Panc1 (cell line): ENCODE data around the gene FANCF. TPM values are rescaled to one million over a fixed set of nuclear protein-coding genes. Genes with fewer than 3 reads are reported as not detected.

Source experiments
- ATAC-seq: fragments of 200-7000 bp; cut with Tn5 transposase; 2 replicates; pipeline ENCODE4 v1.9.1; 2020; ENCODE audit warnings: mild to moderate bottlenecking, moderate library complexity
- BruUV-seq: library from RNA; stranded (reverse); fragments of 400-500 nt; replicated peaks from 2 replicates; lab custom pipeline; 2021; lab: Mats Ljungman, UMichigan
- CTCF ChIA-PET: fragments of 300-600 bp; sonication (Branson Sonifier 250); formaldehyde crosslinking; loops from one replicate; lab custom pipeline; 2022; ENCODE audit warnings: antibody characterized with exemption; lab: Charles Lee
- POLR2A ChIA-PET: fragments of 300-600 bp; sonication (Branson Sonifier 250); formaldehyde crosslinking; loops from one replicate; lab custom pipeline; 2022; ENCODE audit warnings: antibody characterized with exemption; lab: Charles Lee
- DNase-seq: peaks from one replicate; pipeline ENCODE4 v3.0.0-alpha.2; 2010; ENCODE audit warnings: low read depth, low spot score
- H3K27ac ChIP-seq: 2 replicates; pipeline ENCODE4 v1.5.1; 2011; ENCODE audit warnings: mild to moderate bottlenecking, low read length, inconsistent platforms
- H3K27me3 ChIP-seq: fragments of 200-500 bp; sonication (Bioruptor generic); 2 replicates; pipeline ENCODE4 v1.6.0; 2014; ENCODE audit warnings: low read length, inconsistent platforms; ENCODE audit not compliant: control insufficient read depth, insufficient read depth
- H3K36me3 ChIP-seq: fragments of 200-500 bp; sonication (Bioruptor generic); 2 replicates; pipeline ENCODE4 v1.5.1; 2014; ENCODE audit warnings: inconsistent platforms, mild to moderate bottlenecking, low read length, moderate library complexity; ENCODE audit not compliant: control insufficient read depth, insufficient read depth
- H3K4me1 ChIP-seq: 2 replicates; pipeline ENCODE4 v1.5.1; 2011; ENCODE audit warnings: inconsistent platforms, mild to moderate bottlenecking, low read length, moderate library complexity; ENCODE audit not compliant: control insufficient read depth, insufficient read depth
- H3K4me3 ChIP-seq, 2 experiments: 2 replicates each; pipeline ENCODE4 v1.5.1; 2011 to 2012; ENCODE audit warnings: low read depth in 2 of 2, low read length in 2 of 2, mild to moderate bottlenecking in 2 of 2, inconsistent platforms in 1 of 2, moderate library complexity in 1 of 2
- H3K9me3 ChIP-seq: fragments of 200-500 bp; sonication (Bioruptor generic); 2 replicates; pipeline ENCODE4 v1.5.1; 2014; ENCODE audit warnings: low read depth, mild to moderate bottlenecking, inconsistent platforms, low read length, moderate library complexity; ENCODE audit not compliant: control insufficient read depth, insufficient read depth
- POLR2AphosphoS5 ChIP-seq: IDR thresholded peaks from 2 replicates; pipeline ENCODE4 v1.6.1; 2012; ENCODE audit warnings: mild to moderate bottlenecking, low read depth, low read length, moderate library complexity
- REST ChIP-seq, 2 experiments: IDR thresholded peaks; 2 replicates each; pipeline ENCODE4 v1.6.1; 2011 to 2012; ENCODE audit warnings: low read depth in 2 of 2, control low read depth in 1 of 2, low read length in 1 of 2, mild to moderate bottlenecking in 1 of 2, moderate library complexity in 1 of 2; ENCODE audit not compliant: insufficient read depth in 1 of 2
- SIN3A ChIP-seq: IDR thresholded peaks from 2 replicates; pipeline ENCODE4 v1.6.1; 2012; ENCODE audit warnings: low read depth, mild to moderate bottlenecking, low read length, moderate library complexity, borderline replicate concordance; ENCODE audit not compliant: insufficient read depth
- TCF7L2 ChIP-seq: IDR thresholded peaks from 2 replicates; pipeline ENCODE4 v1.6.1; 2011; ENCODE audit warnings: mild to moderate bottlenecking, low read depth, low read length, inconsistent platforms
- in situ Hi-C: cut with HindIII; loops from 2 replicates; pipeline ENCODE4 v1.10.0; 2016; ENCODE audit warnings: low sequenced_read_pairs, low pct_unique_long_range_greater_than_20kb
- intact Hi-C: fragments of 100-400 bp; cut with micrococcal nuclease; formaldehyde crosslinking; loops from one replicate; pipeline ENCODE4 v1.10.0; 2022; ENCODE audit not compliant: unreplicated experiment
- total RNA-seq: library from RNA; stranded (reverse); gene quantifications from one replicate; pipeline ENCODE4 v1.2.1, GENCODE V29; 2021; ENCODE audit not compliant: unreplicated experiment
- TF ChIP-seq, protein P1 (sequence below): fragments of 450-650 bp; IDR thresholded peaks from 2 replicates; pipeline ENCODE4 v1.5.1; 2017; ENCODE audit warnings: mild to moderate bottlenecking

Gene FANCF
- total RNA-seq, 1 experiment from 2014 or later, result 11.6 TPM

GRCh38 chr11:22666688-22667439 lies 41.2 kb upstream of the FANCF start:
- Histone ChIP-seq H3K27ac (no peak overlapping the region), H3K27me3 (peaks cover 27% of the 10 kb centered on the region), H3K4me3 (peak overlapping the region; percentile 35 to 42), H3K9me3 (no peaks in the 10 kb centered on the region), H3K36me3 (no peaks in the 10 kb centered on the region), H3K4me1 (no peaks in the 10 kb centered on the region)
- TF ChIP-seq REST (IDR thresholded peaks at IDR 0.05; ENCODE audit: insufficient read depth in 1 of 2, low read depth in 2 of 2, low read length in 1 of 2) (no peak), POLR2AphosphoS5 (no peak), TCF7L2 (no peak), SIN3A (no peak)
- TF ChIP-seq, protein P1, sequence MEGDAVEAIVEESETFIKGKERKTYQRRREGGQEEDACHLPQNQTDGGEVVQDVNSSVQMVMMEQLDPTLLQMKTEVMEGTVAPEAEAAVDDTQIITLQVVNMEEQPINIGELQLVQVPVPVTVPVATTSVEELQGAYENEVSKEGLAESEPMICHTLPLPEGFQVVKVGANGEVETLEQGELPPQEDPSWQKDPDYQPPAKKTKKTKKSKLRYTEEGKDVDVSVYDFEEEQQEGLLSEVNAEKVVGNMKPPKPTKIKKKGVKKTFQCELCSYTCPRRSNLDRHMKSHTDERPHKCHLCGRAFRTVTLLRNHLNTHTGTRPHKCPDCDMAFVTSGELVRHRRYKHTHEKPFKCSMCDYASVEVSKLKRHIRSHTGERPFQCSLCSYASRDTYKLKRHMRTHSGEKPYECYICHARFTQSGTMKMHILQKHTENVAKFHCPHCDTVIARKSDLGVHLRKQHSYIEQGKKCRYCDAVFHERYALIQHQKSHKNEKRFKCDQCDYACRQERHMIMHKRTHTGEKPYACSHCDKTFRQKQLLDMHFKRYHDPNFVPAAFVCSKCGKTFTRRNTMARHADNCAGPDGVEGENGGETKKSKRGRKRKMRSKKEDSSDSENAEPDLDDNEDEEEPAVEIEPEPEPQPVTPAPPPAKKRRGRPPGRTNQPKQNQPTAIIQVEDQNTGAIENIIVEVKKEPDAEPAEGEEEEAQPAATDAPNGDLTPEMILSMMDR, result no peak
- CTCF ChIA-PET, result no interaction called here
- peak; percentile 80 for ATAC-seq
- intact Hi-C loops, result no loop called here
- in situ Hi-C loops, result no loop called here
- BruUV-seq, result no TSS peak
- POLR2A ChIA-PET, result no interaction called here
- DNase-seq, result no peak

GRCh38 chr11:22666325-22666687 lies 40.7 kb upstream of the FANCF start, which contains the start of gene GAS2:
GAS2 (plus strand) TSS chr11:22666611; CDS start chr11:22674870, 8,259 bp downstream.
- Histone ChIP-seq H3K9me3 (no peaks in the 10 kb centered on the region), H3K4me3 (peak within 1 kb of the TSS; percentile 35 to 42), H3K36me3 (no peaks in the 10 kb centered on the region), H3K27me3 (peaks cover 27% of the 10 kb centered on the region), H3K27ac (no peak within 1 kb of the TSS), H3K4me1 (no peaks in the 10 kb centered on the region)
- DNase-seq (no peak), ATAC-seq (no peak)
- CTCF ChIA-PET, result no interaction called here
- intact Hi-C loops, result no loop called here
- no peak for TF ChIP-seq REST (IDR thresholded peaks at IDR 0.05; ENCODE audit: insufficient read depth in 1 of 2, low read depth in 2 of 2, low read length in 1 of 2)
- no peak for TF ChIP-seq POLR2AphosphoS5
- TF ChIP-seq TCF7L2, result no peak
- TF ChIP-seq, protein P1, result no peak
- no peak for TF ChIP-seq SIN3A
- POLR2A ChIA-PET, result no interaction called here
- in situ Hi-C loops, result no loop called here
- no TSS peak for BruUV-seq
